Ascending aorta (tissue), 2 donors: Measurements from ENCODE around the gene STIMATE. TPM values are rescaled to one million over a fixed set of nuclear protein-coding genes. Genes with fewer than 3 reads are reported as not detected.

Experiments used
- DNase-seq, 2 donors: peaks; one replicate each; pipeline ENCODE4 v3.0.0-alpha.2; 2019; ENCODE audit warnings: low spot score in 2 of 2
- H3K27ac ChIP-seq, 2 donors: fragments of 200-600 bp; sonication (generic); one replicate each; pipeline ENCODE4 v1.5.1; 2016 to 2017; ENCODE audit warnings: mild to moderate bottlenecking in 1 of 2
- H3K27me3 ChIP-seq: fragments of 200-600 bp; sonication (generic); one replicate; pipeline ENCODE4 v1.5.1; 2017
- H3K36me3 ChIP-seq, 2 donors: fragments of 200-600 bp; sonication (generic); one replicate each; pipeline ENCODE4 v1.5.1; 2016
- H3K4me1 ChIP-seq, 2 donors: fragments of 200-600 bp; sonication (generic); one replicate each; pipeline ENCODE4 v1.5.1; 2016 to 2017; ENCODE audit warnings: mild to moderate bottlenecking in 1 of 2
- H3K4me3 ChIP-seq, 2 donors: fragments of 200-600 bp; sonication (generic); one replicate each; pipeline ENCODE4 v1.5.1; 2016 to 2017; ENCODE audit warnings: mild to moderate bottlenecking in 1 of 2
- H3K9me3 ChIP-seq, 2 donors: fragments of 200-600 bp; sonication (generic); one replicate each; pipeline ENCODE4 v1.5.1; 2016
- intact Hi-C: fragments of 100-400 bp; cut with DNase I; formaldehyde crosslinking; loops from one replicate; pipeline ENCODE4 v1.15.1; 2023
- total RNA-seq: library from RNA; depleted of rRNA; stranded (reverse); fragments of >200 nt; gene quantifications from one replicate; pipeline ENCODE4 v1.1.0, GENCODE V29; 2016
- TF ChIP-seq, protein P1 (sequence below), 3 experiments: fragments of 200-600 bp in 2 of 3; fragments of 450-650 bp in 1 of 3; sonication (generic) in 2 of 3; IDR thresholded peaks; one replicate each; pipeline ENCODE4 v1.5.1; 2016 to 2019; ENCODE audit warnings: antibody characterized with exemption in 3 of 3, mild to moderate bottlenecking in 1 of 3, moderate library complexity in 1 of 3

The STIMATE gene
- total RNA-seq, 1 donor from 2014 or later = 18.9 TPM

GRCh38 chr3:52787672-52788625, 109.4 kb downstream of the STIMATE start:
- no peak overlapping the region for H3K4me3 ChIP-seq
- DNase-seq = no peak
- H3K36me3 ChIP-seq = no peaks in the 10 kb centered on the region
- no peak overlapping the region for H3K27ac ChIP-seq
- intact Hi-C loops = no loop called here
- TF ChIP-seq, protein P1, sequence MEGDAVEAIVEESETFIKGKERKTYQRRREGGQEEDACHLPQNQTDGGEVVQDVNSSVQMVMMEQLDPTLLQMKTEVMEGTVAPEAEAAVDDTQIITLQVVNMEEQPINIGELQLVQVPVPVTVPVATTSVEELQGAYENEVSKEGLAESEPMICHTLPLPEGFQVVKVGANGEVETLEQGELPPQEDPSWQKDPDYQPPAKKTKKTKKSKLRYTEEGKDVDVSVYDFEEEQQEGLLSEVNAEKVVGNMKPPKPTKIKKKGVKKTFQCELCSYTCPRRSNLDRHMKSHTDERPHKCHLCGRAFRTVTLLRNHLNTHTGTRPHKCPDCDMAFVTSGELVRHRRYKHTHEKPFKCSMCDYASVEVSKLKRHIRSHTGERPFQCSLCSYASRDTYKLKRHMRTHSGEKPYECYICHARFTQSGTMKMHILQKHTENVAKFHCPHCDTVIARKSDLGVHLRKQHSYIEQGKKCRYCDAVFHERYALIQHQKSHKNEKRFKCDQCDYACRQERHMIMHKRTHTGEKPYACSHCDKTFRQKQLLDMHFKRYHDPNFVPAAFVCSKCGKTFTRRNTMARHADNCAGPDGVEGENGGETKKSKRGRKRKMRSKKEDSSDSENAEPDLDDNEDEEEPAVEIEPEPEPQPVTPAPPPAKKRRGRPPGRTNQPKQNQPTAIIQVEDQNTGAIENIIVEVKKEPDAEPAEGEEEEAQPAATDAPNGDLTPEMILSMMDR (IDR thresholded peaks at IDR 0.05) = no peak
- H3K27me3 ChIP-seq = no peaks in the 10 kb centered on the region
- no peaks in the 10 kb centered on the region for H3K9me3 ChIP-seq
- no peaks in the 10 kb centered on the region for H3K4me1 ChIP-seq

DNA sequence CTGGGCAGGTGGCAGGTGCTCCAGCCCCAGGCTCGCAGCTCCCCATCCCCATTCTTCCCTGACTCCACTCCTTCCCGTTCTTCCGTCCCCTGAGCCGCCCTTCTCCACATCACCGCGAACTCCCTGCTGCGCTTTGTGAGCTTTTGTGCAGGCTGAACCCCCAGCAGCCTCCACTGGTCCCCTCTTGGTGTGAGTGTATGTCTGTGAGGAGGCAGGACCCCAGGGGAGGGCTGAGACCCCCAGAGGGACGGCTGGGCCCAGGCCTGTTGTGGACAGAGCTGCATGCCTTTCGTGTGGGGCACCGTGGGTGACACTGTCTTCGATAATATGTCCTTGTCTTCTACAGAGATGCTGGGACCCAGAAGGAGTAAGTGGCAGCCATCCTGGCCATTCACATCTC, 110.1 kb downstream of the STIMATE start:
- Histone ChIP-seq H3K27ac (no peak overlapping the region), H3K4me1 (no peaks in the 10 kb centered on the region), H3K4me3 (no peak overlapping the region), H3K9me3 (no peaks in the 10 kb centered on the region), H3K36me3 (no peaks in the 10 kb centered on the region), H3K27me3 (no peaks in the 10 kb centered on the region)
- TF ChIP-seq, protein P1 (IDR thresholded peaks at IDR 0.05) = no peak
- no peak for DNase-seq
- intact Hi-C loops = no loop called here

Other genes starting within 250 kb of the STIMATE start
- gene PBRM1, start 211.6 kb downstream of the STIMATE start, total RNA-seq = 36.7 TPM
- gene GNL3, start 211.5 kb downstream of the STIMATE start, total RNA-seq = 50.4 TPM
- gene GLT8D1, start 191.8 kb downstream of the STIMATE start, total RNA-seq = 38.3 TPM
- gene SPCS1, start 191.4 kb downstream of the STIMATE start, total RNA-seq = 170 TPM
- gene NEK4, start 126.6 kb downstream of the STIMATE start, total RNA-seq = 11.4 TPM
- gene ITIH1, start 119.9 kb downstream of the STIMATE start, total RNA-seq = 2.0 TPM
- gene ITIH3, start 102.8 kb downstream of the STIMATE start, total RNA-seq = 38.3 TPM
- 9.8 TPM for gene ITIH4, start 66.9 kb downstream of the STIMATE start, total RNA-seq
- gene MUSTN1, start 62.5 kb downstream of the STIMATE start, total RNA-seq = 132 TPM
- 1.4 TPM for gene SFMBT1, start 148.5 kb upstream of the STIMATE start, total RNA-seq
- 12.1 TPM for gene RFT1, start 232.9 kb upstream of the STIMATE start, total RNA-seq